ENCODE results near the gene TAX1BP1.

DNA sequence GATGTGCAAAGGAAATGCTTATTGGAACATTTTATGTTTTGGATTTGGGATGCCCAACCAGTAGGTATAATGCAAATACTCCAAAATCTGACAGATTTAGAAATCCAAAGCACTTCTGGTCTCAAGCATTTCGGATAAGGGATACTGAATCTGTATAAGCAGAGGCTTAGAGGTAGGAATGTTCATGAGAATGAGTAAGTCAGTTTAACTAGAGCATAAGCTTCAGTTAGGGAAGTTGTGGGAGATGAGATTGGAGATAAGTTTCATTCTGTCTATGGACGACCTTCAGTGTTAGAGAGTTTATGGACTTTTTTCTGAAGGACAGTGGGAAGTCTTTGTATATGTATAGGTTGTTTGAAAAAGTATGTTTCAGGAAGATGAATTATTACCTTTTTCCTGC, 10.4 kb downstream of the TAX1BP1 start:
- TF ChIP-seq, protein P1, sequence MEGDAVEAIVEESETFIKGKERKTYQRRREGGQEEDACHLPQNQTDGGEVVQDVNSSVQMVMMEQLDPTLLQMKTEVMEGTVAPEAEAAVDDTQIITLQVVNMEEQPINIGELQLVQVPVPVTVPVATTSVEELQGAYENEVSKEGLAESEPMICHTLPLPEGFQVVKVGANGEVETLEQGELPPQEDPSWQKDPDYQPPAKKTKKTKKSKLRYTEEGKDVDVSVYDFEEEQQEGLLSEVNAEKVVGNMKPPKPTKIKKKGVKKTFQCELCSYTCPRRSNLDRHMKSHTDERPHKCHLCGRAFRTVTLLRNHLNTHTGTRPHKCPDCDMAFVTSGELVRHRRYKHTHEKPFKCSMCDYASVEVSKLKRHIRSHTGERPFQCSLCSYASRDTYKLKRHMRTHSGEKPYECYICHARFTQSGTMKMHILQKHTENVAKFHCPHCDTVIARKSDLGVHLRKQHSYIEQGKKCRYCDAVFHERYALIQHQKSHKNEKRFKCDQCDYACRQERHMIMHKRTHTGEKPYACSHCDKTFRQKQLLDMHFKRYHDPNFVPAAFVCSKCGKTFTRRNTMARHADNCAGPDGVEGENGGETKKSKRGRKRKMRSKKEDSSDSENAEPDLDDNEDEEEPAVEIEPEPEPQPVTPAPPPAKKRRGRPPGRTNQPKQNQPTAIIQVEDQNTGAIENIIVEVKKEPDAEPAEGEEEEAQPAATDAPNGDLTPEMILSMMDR (conservative IDR thresholded peaks at IDR 0.05; ENCODE audit: low read length): no peak
- TF ChIP-seq EZH2phosphoT487 (IDR thresholded peaks at IDR 0.05; ENCODE audit: borderline replicate concordance, low read depth, low read length): no peak

Measured in OCI-LY7 (cell line).